Activated CD4-positive, alpha-beta T cell treated with anti-CD3 and anti-CD28 coated beads, Interleukin-2, amount 10 ng/mL, durations not matched to agents 7 days and 5 days (primary cell): ENCODE measurements around the gene ZNF217. TPM values are rescaled to one million over a fixed set of nuclear protein-coding genes. Genes with fewer than 3 reads are reported as not detected.

Source experiments
- CTCF ChIA-PET: fragments of 350-600 bp; sonication (Branson Sonifier 250); formaldehyde crosslinking; loops from one replicate; lab custom pipeline; 2021; ENCODE audit warnings: antibody characterized with exemption; lab: Charles Lee
- POLR2A ChIA-PET: fragments of 350-600 bp; sonication (Branson Sonifier 250); formaldehyde crosslinking; loops from one replicate; lab custom pipeline; 2021; ENCODE audit warnings: antibody characterized with exemption; lab: Charles Lee
- DNase-seq: peaks from one replicate; pipeline ENCODE4 v3.0.0-alpha.2; 2020
- H3K27ac Mint-ChIP-seq: one replicate; pipeline ENCODE4 v1.8.0; 2021; ENCODE audit warnings: mild to moderate bottlenecking, moderate library complexity, mixed read lengths
- H3K27me3 Mint-ChIP-seq: one replicate; pipeline ENCODE4 v1.8.0; 2021; ENCODE audit warnings: mixed read lengths
- H3K36me3 Mint-ChIP-seq: one replicate; pipeline ENCODE4 v1.8.0; 2021; ENCODE audit warnings: low read depth, mixed read lengths
- H3K4me1 Mint-ChIP-seq: one replicate; pipeline ENCODE4 v1.8.0; 2021; ENCODE audit warnings: mixed read lengths
- H3K4me3 Mint-ChIP-seq: one replicate; pipeline ENCODE4 v1.8.0; 2021; ENCODE audit warnings: mild to moderate bottlenecking, moderate library complexity, mixed read lengths
- H3K9me3 Mint-ChIP-seq: one replicate; pipeline ENCODE4 v1.8.0; 2021; ENCODE audit warnings: mixed read lengths
- total RNA-seq, 2 experiments: library from RNA; stranded (reverse); gene quantifications; one replicate each; pipeline ENCODE4 v1.2.3, GENCODE V29; 2021

The ZNF217 gene
- total RNA-seq, 2 experiments from 2014 or later, result 97.5 to 99.7 TPM

GRCh38 chr20:53576586-53577318 lies 16.9 kb downstream of the ZNF217 start:
- DNase-seq, result no peak
- ChIA-PET CTCF (interaction anchor here (0.5 to 1.1 kb wide), 5 partner anchors 15 to 365 kb away, joined by 3 to 4 read pairs (median 3); no protein-coding TSS in a partner anchor), POLR2A (no interaction called here)
- Mint-ChIP-seq H3K4me1 (peaks cover 86% of the 10 kb centered on the region), H3K27me3 (no peaks in the 10 kb centered on the region), H3K9me3 (no peaks in the 10 kb centered on the region), H3K36me3 (peaks cover 90% of the 10 kb centered on the region), H3K4me3 (peak overlapping the region; percentile 25), H3K27ac (no peak overlapping the region)

- CTCF ChIA-PET, result interaction anchor here (0.6 kb wide), 1 partner anchor 15 kb away, joined by 4 read pairs; no protein-coding TSS in a partner anchor
- Mint-ChIP-seq H3K4me3 (no peak overlapping the region), H3K4me1 (peaks cover 84% of the 10 kb centered on the region), H3K27ac (no peak overlapping the region), H3K36me3 (peaks cover 90% of the 10 kb centered on the region), H3K9me3 (no peaks in the 10 kb centered on the region), H3K27me3 (no peaks in the 10 kb centered on the region)
- no peak for DNase-seq
- POLR2A ChIA-PET, result no interaction called here
These were observed 17.5 kb downstream of the ZNF217 start for GRCh38 chr20:53576195-53576580.

- Mint-ChIP-seq H3K36me3 (peaks cover 90% of the 10 kb centered on the region), H3K9me3 (no peaks in the 10 kb centered on the region), H3K27ac (no peak overlapping the region), H3K4me3 (no peak overlapping the region), H3K4me1 (peaks cover 84% of the 10 kb centered on the region), H3K27me3 (no peaks in the 10 kb centered on the region)
- CTCF ChIA-PET, result interaction anchor here (0.6 to 0.9 kb wide), 2 partner anchors 189 to 364 kb away, joined by 3 read pairs; no protein-coding TSS in a partner anchor
- POLR2A ChIA-PET, result no interaction called here
- DNase-seq, result no peak
These were observed 18.0 kb downstream of the ZNF217 start for GRCh38 chr20:53575481-53576194.

- ChIA-PET POLR2A (no interaction called here), CTCF (interaction anchor here (0.7 to 1.2 kb wide), 2 partner anchors 78 to 202 kb away, joined by 3 to 5 read pairs; no protein-coding TSS in a partner anchor)
- H3K4me1 Mint-ChIP-seq, result peaks cover 79% of the 10 kb centered on the region
- H3K27ac Mint-ChIP-seq, result peak overlapping the region; percentile 6
- peaks cover 89% of the 10 kb centered on the region for H3K36me3 Mint-ChIP-seq
- DNase-seq, result no peak
- no peaks in the 10 kb centered on the region for H3K27me3 Mint-ChIP-seq
- H3K9me3 Mint-ChIP-seq, result no peaks in the 10 kb centered on the region
- H3K4me3 Mint-ChIP-seq, result no peak overlapping the region
These were observed 18.8 kb downstream of the ZNF217 start for GRCh38 chr20:53574819-53575218.

- DNase-seq, result no peak
- Mint-ChIP-seq H3K27me3 (no peaks in the 10 kb centered on the region), H3K4me3 (no peak overlapping the region), H3K27ac (no peak overlapping the region), H3K36me3 (peaks cover 88% of the 10 kb centered on the region), H3K9me3 (no peaks in the 10 kb centered on the region), H3K4me1 (peaks cover 74% of the 10 kb centered on the region)
- ChIA-PET CTCF (interaction anchor here (0.7 to 1.2 kb wide), 2 partner anchors 78 to 202 kb away, joined by 3 to 5 read pairs; no protein-coding TSS in a partner anchor), POLR2A (no interaction called here)
These were observed 19.3 kb downstream of the ZNF217 start for GRCh38 chr20:53574259-53574789.

GRCh38 chr20:53571555-53572286 lies 21.9 kb downstream of the ZNF217 start:
- POLR2A ChIA-PET, result no interaction called here
- CTCF ChIA-PET, result interaction anchor here (0.7 kb wide), 1 partner anchor 329 kb away, joined by 4 read pairs; no protein-coding TSS in a partner anchor
- Mint-ChIP-seq H3K9me3 (no peaks in the 10 kb centered on the region), H3K36me3 (peaks cover 84% of the 10 kb centered on the region), H3K27ac (peak overlapping the region; percentile 5), H3K27me3 (no peaks in the 10 kb centered on the region), H3K4me3 (no peak overlapping the region), H3K4me1 (peaks cover 52% of the 10 kb centered on the region)
- no peak for DNase-seq

- CTCF ChIA-PET, result interaction anchor here (1.3 kb wide), 1 partner anchor 12 kb away, joined by 4 read pairs; no protein-coding TSS in a partner anchor
- POLR2A ChIA-PET, result no interaction called here
These were observed 23.0 kb downstream of the ZNF217 start for GRCh38 chr20:53570446-53571276.

GRCh38 chr20:53569606-53570307 lies 23.9 kb downstream of the ZNF217 start:
- Mint-ChIP-seq H3K36me3 (peaks cover 81% of the 10 kb centered on the region), H3K27me3 (no peaks in the 10 kb centered on the region), H3K9me3 (no peaks in the 10 kb centered on the region), H3K4me3 (no peak overlapping the region), H3K27ac (no peak overlapping the region), H3K4me1 (peaks cover 33% of the 10 kb centered on the region)
- DNase-seq, result no peak
- ChIA-PET CTCF (interaction anchor here (0.6 to 1.3 kb wide), 2 partner anchors 11 to 94 kb away, joined by 3 to 4 read pairs; no protein-coding TSS in a partner anchor), POLR2A (no interaction called here)

More at GRCh38 chr20:53570446-53571276, 23.0 kb downstream of the ZNF217 start:
- peaks cover 42% of the 10 kb centered on the region for H3K4me1 Mint-ChIP-seq
- H3K27me3 Mint-ChIP-seq, result no peaks in the 10 kb centered on the region
- no peaks in the 10 kb centered on the region for H3K9me3 Mint-ChIP-seq
- H3K27ac Mint-ChIP-seq, result no peak overlapping the region
- no peak for DNase-seq
- H3K36me3 Mint-ChIP-seq, result peaks cover 82% of the 10 kb centered on the region
- no peak overlapping the region for H3K4me3 Mint-ChIP-seq

GRCh38 chr20:53569005-53569404 lies 24.6 kb downstream of the ZNF217 start:
- Mint-ChIP-seq H3K27ac (no peak overlapping the region), H3K9me3 (no peaks in the 10 kb centered on the region), H3K4me3 (no peak overlapping the region), H3K27me3 (no peaks in the 10 kb centered on the region), H3K36me3 (peaks cover 74% of the 10 kb centered on the region), H3K4me1 (peaks cover 26% of the 10 kb centered on the region)
- ChIA-PET CTCF (interaction anchor here (0.6 kb wide), 3 partner anchors 95 to 931 kb away, joined by 3 to 4 read pairs (median 3); no protein-coding TSS in a partner anchor), POLR2A (no interaction called here)
- no peak for DNase-seq

GRCh38 chr20:53568351-53568750 lies 25.3 kb downstream of the ZNF217 start:
- DNase-seq, result no peak
- Mint-ChIP-seq H3K9me3 (no peaks in the 10 kb centered on the region), H3K27me3 (no peaks in the 10 kb centered on the region), H3K36me3 (peaks cover 73% of the 10 kb centered on the region), H3K4me1 (peaks cover 25% of the 10 kb centered on the region), H3K4me3 (no peak overlapping the region), H3K27ac (no peak overlapping the region)
- ChIA-PET POLR2A (no interaction called here), CTCF (interaction anchor here (0.6 to 1.6 kb wide), 3 partner anchors 10 to 931 kb away, joined by 3 to 4 read pairs (median 3); no protein-coding TSS in a partner anchor)

GRCh38 chr20:53567379-53567917 lies 26.2 kb downstream of the ZNF217 start:
- Mint-ChIP-seq H3K27ac (no peak overlapping the region), H3K4me1 (peaks cover 20% of the 10 kb centered on the region), H3K9me3 (no peaks in the 10 kb centered on the region), H3K4me3 (no peak overlapping the region), H3K27me3 (no peaks in the 10 kb centered on the region), H3K36me3 (peaks cover 68% of the 10 kb centered on the region)
- ChIA-PET POLR2A (no interaction called here), CTCF (interaction anchor here (1.6 kb wide), 1 partner anchor 9 kb away, joined by 3 read pairs; no protein-coding TSS in a partner anchor)
- no peak for DNase-seq
